Caco-2 (cell line): ENCODE measurements around the gene CARD11. TPM values are rescaled to one million over a fixed set of nuclear protein-coding genes. Genes with fewer than 3 reads are reported as not detected.

Experiments
- BruUV-seq: library from RNA; stranded (reverse); fragments of 400-500 nt; replicated peaks from 2 replicates; lab custom pipeline; 2021; lab: Mats Ljungman, UMichigan
- CTCF ChIA-PET: fragments of 300-600 bp; sonication (Branson Sonifier 250); formaldehyde crosslinking; loops from one replicate; lab custom pipeline; 2022; ENCODE audit warnings: antibody characterized with exemption; lab: Charles Lee
- POLR2A ChIA-PET: fragments of 300-600 bp; sonication (Branson Sonifier 250); formaldehyde crosslinking; loops from one replicate; lab custom pipeline; 2022; ENCODE audit warnings: antibody characterized with exemption; lab: Charles Lee
- DNase-seq, 2 experiments: peaks; one replicate each; pipeline versions ENCODE4 v3.0.0 to v3.0.0-alpha.2; 2020 to 2022
- H3K27me3 ChIP-seq: replicated peaks from 2 replicates; pipeline ENCODE4 v1.6.0; 2011; ENCODE audit warnings: low read length; ENCODE audit not compliant: control insufficient read depth, insufficient read depth
- H3K36me3 ChIP-seq: 2 replicates; pipeline ENCODE4 v1.5.1; 2011; ENCODE audit warnings: low read length; ENCODE audit not compliant: control insufficient read depth, insufficient read depth
- H3K4me1 ChIP-seq: fragments of 250-450 bp; sonication (Bioruptor Pico); 2 replicates; pipeline ENCODE4 v1.5.1; 2020; ENCODE audit warnings: mild to moderate bottlenecking
- H3K4me3 ChIP-seq: 2 replicates; pipeline ENCODE4 v1.5.1; 2011; ENCODE audit warnings: low read depth, mild to moderate bottlenecking, control low read depth, low read length
- H3K9me3 ChIP-seq: fragments of 250-450 bp; sonication (Bioruptor Pico); 2 replicates; pipeline ENCODE4 v1.5.1; 2020; ENCODE audit warnings: mild to moderate bottlenecking, moderate library complexity
- H3K27ac Mint-ChIP-seq: one replicate; pipeline ENCODE4 v1.8.0; 2022; ENCODE audit warnings: mixed read lengths; ENCODE audit not compliant: unreplicated experiment
- H3K27me3 Mint-ChIP-seq: one replicate; pipeline ENCODE4 v1.8.0; 2022; ENCODE audit warnings: mixed read lengths; ENCODE audit not compliant: insufficient read depth, unreplicated experiment
- H3K36me3 Mint-ChIP-seq: one replicate; pipeline ENCODE4 v1.8.0; 2022; ENCODE audit warnings: mild to moderate bottlenecking, mixed read lengths; ENCODE audit not compliant: insufficient read depth, unreplicated experiment
- H3K4me1 Mint-ChIP-seq: one replicate; pipeline ENCODE4 v1.8.0; 2022; ENCODE audit warnings: low read depth, mixed read lengths; ENCODE audit not compliant: unreplicated experiment
- H3K4me3 Mint-ChIP-seq: one replicate; pipeline ENCODE4 v1.8.0; 2022; ENCODE audit warnings: mild to moderate bottlenecking, moderate library complexity, mixed read lengths; ENCODE audit not compliant: unreplicated experiment
- H3K9me3 Mint-ChIP-seq: one replicate; pipeline ENCODE4 v1.8.0; 2022; ENCODE audit warnings: mixed read lengths; ENCODE audit not compliant: unreplicated experiment
- intact Hi-C: fragments of 100-400 bp; cut with micrococcal nuclease; formaldehyde crosslinking; loops from one replicate; pipeline ENCODE4 v1.10.0; 2022; ENCODE audit not compliant: unreplicated experiment
- total RNA-seq: library from RNA; stranded (reverse); gene quantifications from 2 replicates; pipeline ENCODE4 v1.2.3, GENCODE V29; 2022
- TF ChIP-seq, protein P1 (sequence below), 2 experiments: fragments of 200-600 bp in 1 of 2; IDR thresholded peaks; 1 replicate in 1 of 2; 2 replicates in 1 of 2; pipeline versions ENCODE4 v1.5.1 to v1.8.0; 2011 to 2022; ENCODE audit warnings: antibody characterized with exemption in 1 of 2, control low read depth in 1 of 2, inconsistent platforms in 1 of 2, low read depth in 1 of 2, low read length in 1 of 2, mild to moderate bottlenecking in 1 of 2, moderate library complexity in 1 of 2; ENCODE audit not compliant: insufficient read depth in 1 of 2, severe bottlenecking in 1 of 2, unreplicated experiment in 1 of 2

CARD11 gene
- total RNA-seq, 1 experiment from 2014 or later = 5.4 TPM

DNA sequence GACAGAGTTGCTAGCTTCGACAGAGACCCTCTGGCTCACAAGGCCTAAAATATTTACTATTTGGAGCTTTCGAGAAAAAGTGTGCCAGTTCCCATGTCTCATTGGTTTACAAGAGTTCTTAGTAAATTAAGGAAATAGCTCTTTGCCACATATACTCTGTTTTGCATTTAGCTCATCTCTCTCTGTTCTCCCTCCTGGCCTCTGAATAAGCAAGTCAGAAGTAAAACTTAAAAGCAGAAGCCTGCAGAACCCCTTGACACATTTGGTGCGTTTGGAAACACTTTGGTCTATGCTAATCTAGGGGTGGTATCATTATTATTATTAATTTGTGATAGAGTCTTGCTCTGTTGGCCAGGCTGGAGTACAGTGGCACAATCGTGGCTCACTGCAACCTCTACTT is 6.4 kb downstream of the CARD11 start:
- no TSS peak for BruUV-seq
- no peak overlapping the region for H3K4me3 ChIP-seq
- H3K27ac Mint-ChIP-seq = no peak overlapping the region
- H3K27me3 ChIP-seq = no peaks in the 10 kb centered on the region
- no peaks in the 10 kb centered on the region for H3K36me3 ChIP-seq
- no peaks in the 10 kb centered on the region for H3K9me3 Mint-ChIP-seq
- H3K4me3 Mint-ChIP-seq = no peak overlapping the region
- H3K9me3 ChIP-seq = no peaks in the 10 kb centered on the region
- CTCF ChIA-PET = no interaction called here
- TF ChIP-seq, protein P1, sequence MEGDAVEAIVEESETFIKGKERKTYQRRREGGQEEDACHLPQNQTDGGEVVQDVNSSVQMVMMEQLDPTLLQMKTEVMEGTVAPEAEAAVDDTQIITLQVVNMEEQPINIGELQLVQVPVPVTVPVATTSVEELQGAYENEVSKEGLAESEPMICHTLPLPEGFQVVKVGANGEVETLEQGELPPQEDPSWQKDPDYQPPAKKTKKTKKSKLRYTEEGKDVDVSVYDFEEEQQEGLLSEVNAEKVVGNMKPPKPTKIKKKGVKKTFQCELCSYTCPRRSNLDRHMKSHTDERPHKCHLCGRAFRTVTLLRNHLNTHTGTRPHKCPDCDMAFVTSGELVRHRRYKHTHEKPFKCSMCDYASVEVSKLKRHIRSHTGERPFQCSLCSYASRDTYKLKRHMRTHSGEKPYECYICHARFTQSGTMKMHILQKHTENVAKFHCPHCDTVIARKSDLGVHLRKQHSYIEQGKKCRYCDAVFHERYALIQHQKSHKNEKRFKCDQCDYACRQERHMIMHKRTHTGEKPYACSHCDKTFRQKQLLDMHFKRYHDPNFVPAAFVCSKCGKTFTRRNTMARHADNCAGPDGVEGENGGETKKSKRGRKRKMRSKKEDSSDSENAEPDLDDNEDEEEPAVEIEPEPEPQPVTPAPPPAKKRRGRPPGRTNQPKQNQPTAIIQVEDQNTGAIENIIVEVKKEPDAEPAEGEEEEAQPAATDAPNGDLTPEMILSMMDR (IDR thresholded peaks at IDR 0.05; ENCODE audit: insufficient read depth in 1 of 2, low read depth in 1 of 2, low read length in 1 of 2, severe bottlenecking in 1 of 2, unreplicated experiment in 1 of 2) = no peak
- no peaks in the 10 kb centered on the region for H3K4me1 Mint-ChIP-seq
- POLR2A ChIA-PET = no interaction called here
- intact Hi-C loops = no loop called here
- DNase-seq = no peak
- no peaks in the 10 kb centered on the region for H3K4me1 ChIP-seq
- peaks cover 3% of the 10 kb centered on the region for H3K27me3 Mint-ChIP-seq
- H3K36me3 Mint-ChIP-seq = no peaks in the 10 kb centered on the region

DNA sequence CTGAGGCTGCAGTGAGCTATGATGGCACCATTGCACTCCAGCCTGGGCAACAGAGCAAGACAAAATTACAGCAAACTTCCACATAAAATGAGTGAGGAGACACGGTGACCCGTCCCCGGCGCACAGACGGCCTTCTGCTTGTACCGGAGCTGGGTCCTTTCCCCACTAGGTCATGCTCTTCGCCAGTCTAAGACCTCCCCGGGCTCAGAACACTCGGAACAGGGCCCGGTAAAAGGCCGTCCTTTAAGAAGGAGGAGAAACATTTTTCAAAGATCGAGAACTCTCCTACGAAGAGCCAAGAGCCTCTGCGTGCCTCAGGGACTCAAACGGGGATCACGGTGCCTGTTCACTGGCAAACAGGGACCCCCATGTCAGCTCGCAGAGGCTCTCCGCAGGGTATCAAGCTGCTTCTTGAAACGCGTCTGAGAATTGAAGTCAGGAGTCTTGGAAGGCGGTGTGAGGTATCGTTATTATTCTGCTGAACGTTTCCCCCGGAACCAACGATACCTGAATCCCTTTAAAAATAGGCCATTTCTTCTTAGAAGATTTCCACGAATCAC is 9.0 kb downstream of the CARD11 start:
- intact Hi-C loops = no loop called here
- Mint-ChIP-seq H3K4me1 (no peaks in the 10 kb centered on the region), H3K4me3 (no peak overlapping the region), H3K36me3 (no peaks in the 10 kb centered on the region), H3K27ac (no peak overlapping the region), H3K27me3 (no peaks in the 10 kb centered on the region), H3K9me3 (no peaks in the 10 kb centered on the region)
- TF ChIP-seq, protein P1 (IDR thresholded peaks at IDR 0.05; ENCODE audit: insufficient read depth in 1 of 2, low read depth in 1 of 2, low read length in 1 of 2, severe bottlenecking in 1 of 2, unreplicated experiment in 1 of 2) = no peak
- no peak for DNase-seq
- Histone ChIP-seq H3K4me1 (no peaks in the 10 kb centered on the region), H3K9me3 (no peaks in the 10 kb centered on the region; the same call in 1 of the 2 replicates), H3K4me3 (no peak overlapping the region), H3K27me3 (no peaks in the 10 kb centered on the region), H3K36me3 (no peaks in the 10 kb centered on the region)
- POLR2A ChIA-PET = no interaction called here
- CTCF ChIA-PET = no interaction called here
- BruUV-seq = no TSS peak

DNA sequence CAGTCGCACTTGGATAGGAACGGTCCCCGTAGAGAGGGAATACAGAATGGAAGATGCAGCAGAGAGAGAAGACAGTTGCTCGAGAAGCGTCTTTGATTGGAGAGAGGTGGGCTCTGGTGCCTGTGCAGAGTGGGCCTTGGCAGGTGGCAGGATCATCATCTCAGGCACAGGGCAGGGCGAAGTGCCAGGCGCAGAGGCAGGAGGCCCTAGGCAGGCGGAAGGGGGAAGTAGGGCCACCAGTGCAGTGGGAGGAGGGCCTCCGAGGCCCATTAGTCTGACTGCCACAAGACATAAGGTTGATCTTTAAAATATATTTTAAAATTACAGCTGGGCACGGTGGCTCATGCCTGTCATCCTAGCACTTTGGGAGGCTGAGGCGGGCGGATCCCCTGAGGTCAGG is 10.1 kb downstream of the CARD11 start:
- no peaks in the 10 kb centered on the region for H3K9me3 Mint-ChIP-seq

More for the DNA sequence above, 10.1 kb downstream of the CARD11 start:
- ChIA-PET POLR2A (no interaction called here), CTCF (no interaction called here)
- Mint-ChIP-seq H3K4me1 (no peaks in the 10 kb centered on the region), H3K27ac (no peak overlapping the region), H3K36me3 (no peaks in the 10 kb centered on the region), H3K27me3 (no peaks in the 10 kb centered on the region), H3K4me3 (no peak overlapping the region)
- Histone ChIP-seq H3K9me3 (no peaks in the 10 kb centered on the region; the same call in 1 of the 2 replicates), H3K4me3 (no peak overlapping the region), H3K27me3 (no peaks in the 10 kb centered on the region), H3K36me3 (no peaks in the 10 kb centered on the region), H3K4me1 (no peaks in the 10 kb centered on the region)
- TF ChIP-seq, protein P1 (IDR thresholded peaks at IDR 0.05; ENCODE audit: insufficient read depth in 1 of 2, low read depth in 1 of 2, low read length in 1 of 2, severe bottlenecking in 1 of 2, unreplicated experiment in 1 of 2) = no peak
- no peak for DNase-seq
- intact Hi-C loops = no loop called here
- no TSS peak for BruUV-seq
